ENCODE measurements around the gene MTR.

GRCh38 chr1:236888126-236888525 lies 93.0 kb downstream of the MTR start:
- TF ChIP-seq CTCF (IDR thresholded peaks at IDR 0.05): no peak
- no peak for TF ChIP-seq POLR2A (IDR thresholded peaks at IDR 0.05)
